GM18951 (cell line): ENCODE data around the gene EMC10.
"Not testable (repeated sequence)": the region's sequence is repeated elsewhere in the genome, so short reads cannot be mapped to it uniquely, and the experiment has no call there.

Experiments
- POLR2A ChIP-seq: IDR thresholded peaks from 4 replicates; pipeline ENCODE4 v1.6.1; 2011; ENCODE audit warnings: mild to moderate bottlenecking; ENCODE audit not compliant: insufficient read length, insufficient read depth; ENCODE audit errors: extremely low read depth
- in situ Hi-C: fragments of 300-500 bp; cut with MboI; formaldehyde crosslinking; loops from one replicate; pipeline ENCODE4 v1.12.0; 2022; ENCODE audit warnings: low sequenced_read_pairs, mixed read lengths, inconsistent platforms; ENCODE audit not compliant: unreplicated experiment

The EMC10 gene

GRCh38 chr19:50459638-50460037 lies 16.7 kb upstream of the EMC10 start:
- in situ Hi-C loops: loop anchor here (10.0 kb wide), 1 partner anchor 85 kb away; the partner anchor contains the start of gene NR1H2

GRCh38 chr19:50460161-50460765 lies 16.0 kb upstream of the EMC10 start:
- in situ Hi-C loops: loop anchor here (10.0 kb wide), 1 partner anchor 85 kb away; the partner anchor contains the start of gene NR1H2
- TF ChIP-seq POLR2A: peak; percentile 49

More at GRCh38 chr19:50459638-50460037, 16.7 kb upstream of the EMC10 start:
- TF ChIP-seq POLR2A: no peak

- no peak for TF ChIP-seq POLR2A
- in situ Hi-C loops: loop anchor here (10.0 kb wide), 1 partner anchor 86 kb away; the partner anchor contains the start of gene NR1H2
These were observed 15.0 kb upstream of the EMC10 start for GRCh38 chr19:50461066-50461875.

- TF ChIP-seq POLR2A: no peak
- in situ Hi-C loops: loop anchor here (10.0 kb wide), 1 partner anchor 88 kb away; the partner anchor contains the start of gene NR1H2
These were observed 13.3 kb upstream of the EMC10 start for GRCh38 chr19:50462970-50463369.

- TF ChIP-seq POLR2A: no peak
- in situ Hi-C loops: loop anchor here (10.0 kb wide), 1 partner anchor 90 kb away; the partner anchor contains the start of gene NR1H2
These were observed 12.0 kb upstream of the EMC10 start for GRCh38 chr19:50464348-50464747.

- in situ Hi-C loops: loop anchor here (10.0 kb wide), 1 partner anchor 90 kb away; the partner anchor contains the start of gene NR1H2
- no peak for TF ChIP-seq POLR2A
These were observed 11.3 kb upstream of the EMC10 start for GRCh38 chr19:50465000-50465399.

- TF ChIP-seq POLR2A: no peak
- in situ Hi-C loops: loop anchor here (10.0 kb wide), 1 partner anchor 91 kb away; the partner anchor contains the start of gene NR1H2
These were observed 10.2 kb upstream of the EMC10 start for GRCh38 chr19:50465986-50466705.

GRCh38 chr19:50466706-50467039 lies 9.6 kb upstream of the EMC10 start:
- in situ Hi-C loops: loop anchor here (10.0 kb wide), 1 partner anchor 92 kb away; the partner anchor contains the start of gene NR1H2
- TF ChIP-seq POLR2A: no peak

GRCh38 chr19:50467566-50467965 lies 8.7 kb upstream of the EMC10 start:
- no peak for TF ChIP-seq POLR2A
- in situ Hi-C loops: loop anchor here (10.0 kb wide), 1 partner anchor 93 kb away; the partner anchor contains the start of gene NR1H2

- in situ Hi-C loops: loop anchor here (10.0 kb wide), 1 partner anchor 94 kb away; the partner anchor contains the start of gene NR1H2
- no peak for TF ChIP-seq POLR2A
These were observed 7.5 kb upstream of the EMC10 start for GRCh38 chr19:50468818-50469217.

GRCh38 chr19:50473336-50473735 lies 3.0 kb upstream of the EMC10 start:
- in situ Hi-C loops: not testable (repeated sequence)

GRCh38 chr19:50475101-50475568 lies 1.2 kb upstream of the EMC10 start:
- in situ Hi-C loops: no loop called here
- TF ChIP-seq POLR2A: no peak

- no peak for TF ChIP-seq POLR2A
- in situ Hi-C loops: no loop called here
These were observed 527 bp upstream of the EMC10 start for GRCh38 chr19:50475736-50476223.
